NCI-H2029 (cell line): Measurements from ENCODE around the gene HCFC1R1.
A peak's percentile ranks its signal among the peaks of the same experiment; 100 is the strongest.
"Not testable (repeated sequence)": the region's sequence is repeated elsewhere in the genome, so short reads cannot be mapped to it uniquely, and the experiment has no call there.

Experiments used
- DNase-seq: peaks from one replicate; lab custom pipeline; 2025; lab: John Stamatoyannopoulos, UW

HCFC1R1 gene

GRCh38 chr16:3057181-3058138 lies 33.7 kb upstream of the HCFC1R1 start:
- DNase-seq, result no peak

DNA sequence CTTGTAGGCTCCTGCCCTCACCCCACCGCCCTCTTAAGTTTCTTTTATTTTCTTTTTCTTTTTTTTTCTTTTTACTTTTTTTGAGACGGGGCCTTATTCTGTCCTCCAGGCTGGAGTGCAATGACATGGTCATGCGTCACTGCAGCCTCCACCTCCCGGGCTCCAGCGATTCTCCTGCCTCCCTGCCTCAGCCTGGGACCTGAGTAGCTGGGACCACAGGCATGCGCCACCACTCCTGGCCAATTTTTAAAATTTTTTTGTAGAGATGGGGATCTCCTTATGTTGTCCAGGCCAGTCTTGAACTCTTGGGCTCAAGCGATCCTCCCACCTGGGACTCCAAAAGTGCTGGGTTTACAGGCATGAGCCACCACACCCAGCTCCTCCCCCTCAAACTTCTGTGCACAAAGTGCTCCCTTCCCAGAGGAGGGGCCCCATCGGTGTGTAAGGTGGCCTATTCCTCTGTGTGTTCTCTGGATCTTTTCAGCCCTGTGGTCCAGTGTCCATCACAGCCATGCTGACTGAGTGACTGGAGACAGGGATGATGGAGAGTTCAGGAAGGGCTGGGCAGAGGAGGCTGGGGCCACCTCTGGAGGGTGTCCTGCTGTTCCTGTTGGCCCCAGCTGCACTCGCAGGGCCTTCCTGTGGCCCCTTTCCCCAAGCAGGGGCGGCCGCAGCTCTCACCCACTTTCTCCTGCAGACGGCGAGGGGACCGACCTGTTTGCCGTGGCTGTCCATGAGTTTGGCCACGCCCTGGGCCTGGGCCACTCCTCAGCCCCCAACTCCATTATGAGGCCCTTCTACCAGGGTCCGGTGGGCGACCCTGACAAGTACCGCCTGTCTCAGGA lies 32.8 kb upstream of the HCFC1R1 start:
- no peak for DNase-seq

- not testable (repeated sequence) for DNase-seq
Measured at GRCh38 chr16:3055734-3056115, 32.0 kb upstream of the HCFC1R1 start.

GRCh38 chr16:3054965-3055733 lies 31.4 kb upstream of the HCFC1R1 start:
- DNase-seq, result no peak

GRCh38 chr16:3053330-3053710 lies 29.6 kb upstream of the HCFC1R1 start:
- not testable (repeated sequence) for DNase-seq

DNA sequence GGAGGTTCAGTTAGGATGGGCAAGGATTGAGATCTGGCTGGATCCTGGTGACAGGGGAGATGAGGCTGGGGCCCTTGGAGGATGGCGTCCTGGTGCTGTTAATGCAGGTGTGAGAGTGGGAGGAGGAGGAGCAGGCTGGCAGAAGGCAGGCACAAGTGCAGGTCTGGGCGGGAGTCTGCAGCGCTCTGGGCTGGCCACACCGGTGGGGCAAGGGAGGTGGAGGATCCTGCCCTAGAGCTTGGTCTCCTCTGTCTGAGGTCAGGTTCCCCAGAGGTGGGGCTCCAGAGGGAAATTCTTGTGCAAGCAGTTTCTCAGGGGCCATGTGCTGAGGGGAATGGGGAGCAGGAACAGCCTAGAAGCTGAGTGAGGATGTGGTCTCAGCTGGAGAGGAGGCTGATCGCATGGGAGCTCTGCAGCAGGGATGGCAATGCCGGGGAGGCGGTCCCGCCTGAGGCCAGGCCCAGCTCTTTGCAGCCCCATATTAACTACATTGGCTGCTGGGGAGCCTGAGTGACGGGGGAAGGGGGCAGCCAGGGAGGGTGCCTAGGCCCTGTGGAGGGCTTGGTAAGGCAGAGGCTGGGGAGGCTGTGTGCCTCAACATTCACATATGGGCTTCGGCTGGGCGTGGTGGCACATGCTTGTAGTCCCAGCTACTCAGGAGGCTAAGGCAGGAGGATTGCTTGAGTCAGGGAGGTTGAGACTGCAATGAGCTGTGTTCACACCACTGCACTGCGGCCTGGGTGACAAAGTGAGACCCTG lies 29.0 kb upstream of the HCFC1R1 start:
- not testable (repeated sequence) for DNase-seq

DNA sequence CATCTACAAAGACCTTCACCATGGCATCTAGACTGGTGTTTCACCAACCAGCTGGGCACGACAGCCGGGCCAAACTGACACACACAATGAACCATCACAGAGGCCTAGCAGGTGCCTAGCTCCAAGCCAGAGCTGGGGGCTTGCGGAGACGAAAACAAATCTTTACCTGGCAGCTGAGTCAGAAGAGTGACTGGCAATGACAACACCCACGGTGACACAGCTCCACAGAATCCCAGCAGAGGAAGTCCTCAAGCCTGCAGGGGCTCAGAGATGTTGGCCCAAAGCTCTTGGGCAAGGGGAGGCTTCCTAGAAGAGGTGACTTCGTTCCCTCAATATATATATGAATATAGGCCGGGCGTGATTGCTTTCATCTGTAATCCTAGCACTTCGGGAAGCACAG lies 27.8 kb upstream of the HCFC1R1 start:
- DNase-seq, result no peak

DNA sequence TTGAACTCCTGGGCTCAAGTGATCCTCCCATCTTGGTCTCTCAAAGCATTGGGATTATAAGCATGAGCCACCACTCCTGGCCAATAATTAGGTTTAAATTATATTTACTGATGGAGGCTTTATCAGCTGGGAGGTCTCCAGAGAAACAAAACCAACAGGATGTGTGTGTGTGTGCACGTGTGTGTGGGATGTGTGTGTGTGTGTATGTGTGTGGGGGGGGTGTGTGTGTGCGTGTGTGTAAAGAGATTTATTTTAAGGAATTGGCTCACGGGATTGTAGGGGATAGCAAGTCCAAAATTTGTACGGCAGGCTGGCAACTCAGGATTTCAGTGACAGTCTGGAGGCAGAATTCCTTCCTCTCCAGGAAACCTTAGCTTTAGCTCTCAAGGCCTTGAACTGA lies 27.3 kb upstream of the HCFC1R1 start:
- DNase-seq, result no peak

DNA sequence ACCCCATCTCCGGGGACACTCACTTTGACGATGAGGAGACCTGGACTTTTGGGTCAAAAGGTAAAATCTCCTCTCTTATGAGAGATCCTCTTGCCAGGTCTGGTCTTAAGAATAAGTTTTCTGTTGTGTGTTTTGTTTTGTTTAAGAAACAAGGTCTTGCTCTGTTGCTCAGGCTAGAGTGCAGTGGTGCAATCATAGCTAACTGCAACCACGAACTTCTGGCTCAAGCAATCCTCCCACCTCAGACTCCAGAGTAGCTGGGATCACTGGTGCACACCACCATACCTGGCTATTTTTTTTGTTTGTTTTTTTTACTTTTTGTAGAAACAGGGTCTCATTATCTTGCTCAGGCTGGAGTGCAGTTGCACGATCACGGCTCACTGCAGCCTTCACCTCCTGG lies 26.7 kb upstream of the HCFC1R1 start:
- DNase-seq, result no peak

GRCh38 chr16:3049921-3050481 lies 26.3 kb upstream of the HCFC1R1 start:
- no peak for DNase-seq

DNA sequence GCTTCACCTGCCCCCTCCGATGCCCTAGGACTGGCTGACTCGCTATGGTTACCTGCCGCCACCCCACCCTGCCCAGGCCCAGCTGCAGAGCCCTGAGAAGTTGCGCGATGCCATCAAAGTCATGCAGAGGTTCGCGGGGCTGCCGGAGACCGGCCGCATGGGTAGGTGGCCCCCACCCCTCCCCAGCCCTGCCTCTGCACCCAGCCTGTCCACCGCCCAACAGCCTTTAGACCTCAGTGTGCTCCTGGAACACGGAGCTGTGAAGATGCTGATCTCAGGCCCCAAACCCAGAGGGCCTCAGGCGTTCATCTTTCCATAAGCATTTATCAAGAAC lies 23.6 kb upstream of the HCFC1R1 start:
- no peak for DNase-seq

DNA sequence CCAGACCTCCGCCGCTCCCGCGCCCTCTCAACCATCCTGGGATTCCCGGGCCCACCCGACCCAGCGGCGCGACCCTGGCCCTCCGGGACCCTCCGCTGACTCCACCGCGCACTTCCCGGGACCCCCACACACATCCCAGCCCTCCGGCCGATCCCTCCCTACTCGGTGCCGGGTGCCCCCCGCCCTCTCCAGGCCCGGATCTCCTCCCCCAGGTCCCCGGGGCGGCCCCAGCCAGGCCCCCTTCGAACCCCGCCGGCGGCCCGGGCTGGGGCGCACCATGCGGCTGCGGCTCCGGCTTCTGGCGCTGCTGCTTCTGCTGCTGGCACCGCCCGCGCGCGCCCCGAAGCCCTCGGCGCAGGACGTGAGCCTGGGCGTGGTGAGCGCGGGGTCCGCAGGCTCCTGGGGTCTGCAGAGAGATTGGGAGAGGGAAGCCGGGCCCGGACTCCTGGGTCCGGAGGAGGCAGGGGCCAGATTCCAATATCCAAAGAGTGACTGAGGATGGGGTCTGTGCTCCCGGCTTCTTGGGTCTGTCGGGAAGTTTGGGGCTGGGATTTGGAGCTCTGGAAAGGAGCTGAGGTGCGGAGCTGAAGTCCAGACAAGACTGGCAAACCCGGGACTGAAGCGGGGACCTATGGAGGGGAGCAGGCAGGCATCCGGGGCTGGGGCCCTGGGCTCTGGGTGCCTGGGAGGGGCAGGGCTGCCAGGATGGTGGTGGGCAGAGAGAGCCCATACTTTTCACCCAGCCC lies 23.1 kb upstream of the HCFC1R1 start:
- DNase-seq, result no peak

DNA sequence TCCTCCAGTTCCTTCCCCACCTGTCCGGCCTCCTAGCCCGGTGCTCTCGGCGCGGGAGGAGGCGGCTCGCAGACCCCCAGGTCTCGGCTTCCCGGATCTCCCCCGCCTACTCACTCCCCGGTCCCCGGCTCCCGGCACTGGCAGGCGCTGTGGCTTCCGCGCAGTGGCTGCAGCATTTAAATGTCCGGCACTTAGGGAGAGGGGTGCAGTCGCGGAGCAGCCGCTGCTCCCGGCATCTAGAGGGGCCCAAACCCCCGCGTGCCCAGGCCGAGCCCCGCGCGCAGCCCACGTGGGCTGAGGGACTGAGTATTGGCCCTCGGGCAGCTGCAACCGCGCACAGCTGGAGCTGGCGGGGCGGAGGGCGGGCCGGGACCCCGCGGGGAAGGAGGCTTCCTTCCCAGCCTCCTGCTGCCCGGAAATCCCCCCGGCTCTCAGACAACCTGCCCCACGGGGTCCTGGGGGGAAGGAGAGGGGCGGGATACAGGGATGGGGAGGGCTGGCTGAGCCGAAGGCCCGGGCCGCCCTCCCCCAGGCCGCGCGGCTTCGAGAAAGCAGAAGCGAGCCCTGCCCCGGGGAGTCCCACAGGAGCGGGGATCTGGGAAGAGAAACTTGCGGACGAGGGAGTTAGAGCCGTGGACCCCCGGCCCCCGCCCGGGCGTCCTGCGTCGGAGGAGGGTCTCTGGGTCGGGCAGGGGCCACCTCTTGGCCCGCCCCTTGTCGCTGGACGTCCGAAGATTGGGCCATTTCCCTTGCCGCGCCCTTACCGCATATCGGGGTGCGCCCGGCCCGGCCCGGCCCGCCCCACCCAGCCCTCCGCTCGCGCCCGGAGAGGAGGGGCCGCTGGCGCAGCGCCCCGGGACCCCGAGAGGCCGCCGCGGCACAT lies 22.3 kb upstream of the HCFC1R1 start, which contains the start of gene MMP25:
Gene MMP25, plus strand, starts transcription at position 804 of the 883 bp plus-strand sequence. CDS start 357 bp downstream, outside the sequence.
- DNase-seq, result no peak

- no peak for DNase-seq
Measured at GRCh38 chr16:3044708-3045107, 21.0 kb upstream of the HCFC1R1 start.

DNA sequence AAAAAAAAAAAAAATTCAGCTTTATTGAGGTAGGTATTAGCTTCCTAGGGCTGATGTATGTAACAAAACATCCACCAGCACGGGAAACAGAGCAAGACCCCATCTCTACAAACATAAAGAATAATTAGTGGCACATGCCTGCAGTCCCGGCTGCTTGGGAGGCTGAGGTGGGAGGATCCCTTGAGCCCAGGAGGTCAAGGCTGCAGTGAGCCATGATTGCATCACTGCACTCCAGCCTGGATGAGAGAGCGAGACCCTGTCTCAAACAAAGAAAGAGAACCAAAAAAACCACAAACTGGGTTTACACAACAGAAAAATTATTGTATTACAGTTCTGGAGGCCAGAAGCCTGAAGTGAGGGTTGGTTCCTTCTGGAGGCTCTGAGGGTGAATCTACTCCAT lies 18.6 kb upstream of the HCFC1R1 start:
- DNase-seq, result no peak

- DNase-seq, result no peak
Measured at GRCh38 chr16:3038896-3039295, 15.2 kb upstream of the HCFC1R1 start.

DNA sequence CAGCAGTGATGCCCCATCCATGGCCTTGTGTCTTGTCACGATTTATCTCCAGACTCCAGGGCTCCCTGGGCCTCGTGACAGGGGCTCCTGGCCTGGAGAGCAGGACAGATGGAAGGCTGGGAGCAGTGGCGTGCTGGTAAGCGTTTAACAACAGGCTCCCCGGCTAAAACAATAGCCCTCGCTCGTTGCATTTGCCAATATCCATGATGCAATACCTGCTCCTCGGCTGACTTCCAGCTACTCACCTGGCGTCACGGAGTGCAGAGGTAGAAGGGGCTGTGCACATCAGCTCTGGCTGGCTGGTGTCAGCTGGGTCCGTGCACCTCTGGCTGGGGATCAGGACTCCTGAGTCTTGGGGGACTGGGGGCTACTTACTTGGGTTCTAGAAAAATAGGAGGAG lies 14.5 kb upstream of the HCFC1R1 start:
- DNase-seq, result peak; percentile 68

- no peak for DNase-seq
Measured at GRCh38 chr16:3036726-3037315, 13.1 kb upstream of the HCFC1R1 start, which contains the start of gene BICDL2. BICDL2 (minus strand) TSS chr16:3036944; CDS start chr16:3035496, 1,448 bp downstream.
